ENCODE data around the gene PADI1. TPM values are rescaled to one million over a fixed set of nuclear protein-coding genes. Genes with fewer than 3 reads are reported as not detected.

PADI1 gene
- total and polyA plus RNA-seq, 8 donors = 0.37 to 98.2 TPM; not detected in 6

- no peaks in the 10 kb centered on the region for H3K36me3 ChIP-seq
- no peak overlapping the region for H3K27ac ChIP-seq
- no peak overlapping the region for H3K4me3 ChIP-seq
- intact Hi-C loops (cut with DNase I; ENCODE audit: low total_unique reads) = no loop called here
- no peaks in the 10 kb centered on the region for H3K4me1 ChIP-seq
- H3K27me3 ChIP-seq = peaks cover 0 to 12% (median 0%) of the 10 kb centered on the region in 3 donors
- H3K9me3 ChIP-seq = peaks cover 0 to 12% (median 8%) of the 10 kb centered on the region in 4 donors
- no peak for TF ChIP-seq POLR2AphosphoS5 (IDR thresholded peaks at IDR 0.05)
- TF ChIP-seq EP300 (IDR thresholded peaks at IDR 0.05) = no peak
- no peak for TF ChIP-seq POLR2A (IDR thresholded peaks at IDR 0.05)
- no peak for TF ChIP-seq CTCF (IDR thresholded peaks at IDR 0.05)
- 79 to 90% (median 80%) methylated on average over 12 to 15 of the region's 15 CpGs for WGBS, 5 donors
- peak; percentile 19 to 40 for DNase-seq
Observed at GRCh38 chr1:17190010-17190995, 14.6 kb upstream of the PADI1 start.

GRCh38 chr1:17191990-17192242 lies 13.0 kb upstream of the PADI1 start:
- 75 to 84% (median 79%) methylated on average over 4 of the region's 4 CpGs for WGBS, 5 donors
- Histone ChIP-seq H3K4me3 (no peak overlapping the region), H3K4me1 (no peaks in the 10 kb centered on the region), H3K27me3 (peaks cover 0 to 12% (median 0%) of the 10 kb centered on the region in 3 donors), H3K36me3 (no peaks in the 10 kb centered on the region), H3K9me3 (peaks cover 0 to 12% (median 8%) of the 10 kb centered on the region in 4 donors), H3K27ac (no peak overlapping the region)
- intact Hi-C loops (cut with DNase I; ENCODE audit: low total_unique reads) = no loop called here
- no peak for DNase-seq
- TF ChIP-seq POLR2A (IDR thresholded peaks at IDR 0.05) = no peak
- no peak for TF ChIP-seq POLR2AphosphoS5 (IDR thresholded peaks at IDR 0.05)
- no peak for TF ChIP-seq CTCF (IDR thresholded peaks at IDR 0.05)
- no peak for TF ChIP-seq EP300 (IDR thresholded peaks at IDR 0.05)

GRCh38 chr1:17192394-17193221 lies 12.3 kb upstream of the PADI1 start:
- intact Hi-C loops (cut with DNase I; ENCODE audit: low total_unique reads) = no loop called here
- no peaks in the 10 kb centered on the region for H3K36me3 ChIP-seq
- WGBS, 5 donors = 68 to 77% (median 76%) methylated on average over 11 to 13 of the region's 13 CpGs
- no peak for TF ChIP-seq POLR2A (IDR thresholded peaks at IDR 0.05)
- TF ChIP-seq CTCF (IDR thresholded peaks at IDR 0.05) = no peak
- TF ChIP-seq POLR2AphosphoS5 (IDR thresholded peaks at IDR 0.05) = no peak
- no peak for TF ChIP-seq EP300 (IDR thresholded peaks at IDR 0.05)
- peaks cover 0 to 12% (median 0%) of the 10 kb centered on the region in 3 donors for H3K27me3 ChIP-seq
- no peak overlapping the region for H3K4me3 ChIP-seq
- H3K4me1 ChIP-seq = no peaks in the 10 kb centered on the region
- no peak overlapping the region for H3K27ac ChIP-seq
- H3K9me3 ChIP-seq = peaks cover 0 to 12% (median 8%) of the 10 kb centered on the region in 4 donors
- DNase-seq = no peak
